HS-5 (cell line): ENCODE data around the gene SDCCAG8.

Source experiments
- DNase-seq: peaks from one replicate; pipeline ENCODE4 v3.0.0-alpha.2; 2012; ENCODE audit warnings: low read depth

The SDCCAG8 gene

GRCh38 chr1:243461700-243462099, 205.9 kb downstream of the SDCCAG8 start:
- no peak for DNase-seq

GRCh38 chr1:243462929-243463697, 207.3 kb downstream of the SDCCAG8 start:
- no peak for DNase-seq

GRCh38 chr1:243465081-243465480, 209.2 kb downstream of the SDCCAG8 start:
- DNase-seq: no peak

GRCh38 chr1:243465738-243466137, 209.9 kb downstream of the SDCCAG8 start:
- no peak for DNase-seq

GRCh38 chr1:243469497-243469896, 213.7 kb downstream of the SDCCAG8 start:
- no peak for DNase-seq

GRCh38 chr1:243470502-243470901, 214.7 kb downstream of the SDCCAG8 start:
- DNase-seq: no peak

- no peak for DNase-seq
Observed at GRCh38 chr1:243471026-243471685, 215.3 kb downstream of the SDCCAG8 start.

GRCh38 chr1:243471754-243472745, 216.2 kb downstream of the SDCCAG8 start:
- no peak for DNase-seq

GRCh38 chr1:243473227-243474135, 217.6 kb downstream of the SDCCAG8 start:
- no peak for DNase-seq

GRCh38 chr1:243474136-243474881, 218.5 kb downstream of the SDCCAG8 start:
- no peak for DNase-seq

GRCh38 chr1:243474906-243475305, 219.1 kb downstream of the SDCCAG8 start:
- no peak for DNase-seq

- DNase-seq: no peak
Observed at GRCh38 chr1:243475966-243476365, 220.1 kb downstream of the SDCCAG8 start.

GRCh38 chr1:243477731-243478290, 222.0 kb downstream of the SDCCAG8 start:
- DNase-seq: no peak

GRCh38 chr1:243481101-243481500, 225.3 kb downstream of the SDCCAG8 start:
- no peak for DNase-seq

- DNase-seq: no peak
Observed at GRCh38 chr1:243482141-243483022, 226.5 kb downstream of the SDCCAG8 start.

- no peak for DNase-seq
Observed at GRCh38 chr1:243483071-243483771, 227.4 kb downstream of the SDCCAG8 start.

GRCh38 chr1:243483952-243484351, 228.1 kb downstream of the SDCCAG8 start:
- no peak for DNase-seq

GRCh38 chr1:243487036-243487648, 231.3 kb downstream of the SDCCAG8 start:
- no peak for DNase-seq
